SU-DHL-6 (cell line): ENCODE measurements around the gene ASGR1.
"Not testable (repeated sequence)": the region's sequence is repeated elsewhere in the genome, so short reads cannot be mapped to it uniquely, and the experiment has no call there.

Source experiments
- H2AFZ ChIP-seq: fragments of 200-600 bp; sonication (generic); 2 replicates; pipeline ENCODE4 v1.6.1; 2014; ENCODE audit warnings: low read depth, mild to moderate bottlenecking, moderate library complexity, mixed read lengths, antibody characterized with exemption, low read length; ENCODE audit not compliant: severe bottlenecking
- H3F3A ChIP-seq: fragments of 200-600 bp; shearing (Covaris generic); 2 replicates; pipeline ENCODE4 v1.6.0; 2016; ENCODE audit warnings: antibody characterized with exemption, mild to moderate bottlenecking; ENCODE audit not compliant: insufficient read depth
- H3K27ac ChIP-seq: fragments of 200-600 bp; sonication (generic); 2 replicates; pipeline ENCODE4 v1.5.1; 2016; ENCODE audit warnings: low read depth, mild to moderate bottlenecking, low read length, moderate library complexity, mixed read lengths
- H3K27me3 ChIP-seq: fragments of 200-600 bp; sonication (generic), shearing (Covaris generic); 2 replicates; pipeline ENCODE4 v1.6.0; 2014; ENCODE audit warnings: mild to moderate bottlenecking, low read length
- H3K36me3 ChIP-seq: fragments of 200-600 bp; sonication (generic); 2 replicates; pipeline ENCODE4 v1.6.1; 2014; ENCODE audit warnings: mild to moderate bottlenecking, low read length, mixed read lengths
- H3K4me2 ChIP-seq: fragments of 300-600, 200-600 bp; shearing (Covaris generic), sonication (generic); 2 replicates; pipeline ENCODE4 v1.6.0; 2014; ENCODE audit warnings: low read length, low read depth, mild to moderate bottlenecking; ENCODE audit not compliant: poor library complexity, severe bottlenecking
- H3K4me3 ChIP-seq: fragments of 200-600 bp; sonication (generic); 2 replicates; pipeline ENCODE4 v1.5.1; 2014; ENCODE audit warnings: antibody characterized with exemption, low read length, mild to moderate bottlenecking, mixed read lengths; ENCODE audit not compliant: insufficient read depth, poor library complexity, severe bottlenecking
- H3K79me2 ChIP-seq: fragments of 200-600 bp; sonication (generic); 2 replicates; pipeline ENCODE4 v1.6.1; 2014; ENCODE audit warnings: mild to moderate bottlenecking, low read length, moderate library complexity; ENCODE audit not compliant: insufficient read depth
- H3K9ac ChIP-seq: fragments of 200-600 bp; sonication (generic); 2 replicates; pipeline ENCODE4 v1.7.0; 2014; ENCODE audit warnings: mild to moderate bottlenecking, low read length
- H3K9me2 ChIP-seq: fragments of 200-600 bp; sonication (generic); replicated peaks from 2 replicates; pipeline ENCODE4 v1.6.1; 2014; ENCODE audit warnings: low read length; ENCODE audit not compliant: insufficient read depth
- H3K9me3 ChIP-seq: fragments of 200-600 bp; sonication (generic); 2 replicates; pipeline ENCODE4 v1.6.1; 2014; ENCODE audit warnings: low read length, mixed read lengths; ENCODE audit not compliant: insufficient read depth
- H4K20me1 ChIP-seq: fragments of 200-600 bp; sonication (generic); 2 replicates; pipeline ENCODE4 v1.6.1; 2014; ENCODE audit warnings: low read depth, mild to moderate bottlenecking, antibody characterized with exemption, low read length, moderate library complexity, mixed read lengths
- CTCF ChIP-seq: fragments of 200-600 bp; sonication (generic); IDR thresholded peaks from one replicate; pipeline ENCODE4 v1.5.1; 2017; ENCODE audit warnings: antibody characterized with exemption, mild to moderate bottlenecking, low read length, moderate library complexity; ENCODE audit not compliant: insufficient read depth, poor library complexity, severe bottlenecking
- EZH2phosphoT487 ChIP-seq: fragments of 200-600 bp; sonication (generic), shearing (Covaris generic); conservative IDR thresholded peaks from 2 replicates; pipeline ENCODE4 v1.6.1; 2018; ENCODE audit warnings: mild to moderate bottlenecking, antibody characterized with exemption, low read length, moderate library complexity, mixed read lengths

Gene ASGR1

GRCh38 chr17:7128160-7128559 lies 51.0 kb downstream of the ASGR1 start:
- Histone ChIP-seq H3K9me2 (no peaks in the 10 kb centered on the region), H3K36me3 (no peaks in the 10 kb centered on the region), H3F3A (0 out of 2 replicates have a peak, but pooled peaks cover 6% of the 10 kb centered on the region), H2AFZ (no peak overlapping the region), H3K27ac (no peak overlapping the region), H3K9ac (no peak overlapping the region), H3K9me3 (no peaks in the 10 kb centered on the region), H4K20me1 (no peaks in the 10 kb centered on the region), H3K4me3 (no peak overlapping the region), H3K79me2 (no peaks in the 10 kb centered on the region), H3K27me3 (no peaks in the 10 kb centered on the region), H3K4me2 (no peak overlapping the region)
- no peak for TF ChIP-seq EZH2phosphoT487

GRCh38 chr17:7127501-7127900 lies 51.7 kb downstream of the ASGR1 start:
- not testable (repeated sequence) for H3K9ac ChIP-seq, H3K4me3 ChIP-seq, H4K20me1 ChIP-seq, H3K9me3 ChIP-seq, H3K79me2 ChIP-seq, H3K27me3 ChIP-seq, H3K27ac ChIP-seq, H3K9me2 ChIP-seq, H3K36me3 ChIP-seq, H3K4me2 ChIP-seq, H2AFZ ChIP-seq, H3F3A ChIP-seq

GRCh38 chr17:7126386-7126785 lies 52.8 kb downstream of the ASGR1 start:
- H3K79me2 ChIP-seq, H3K36me3 ChIP-seq, H3K9me3 ChIP-seq, H4K20me1 ChIP-seq, H3K4me2 ChIP-seq, H3K27me3 ChIP-seq, H3K27ac ChIP-seq, H3K9me2 ChIP-seq, H3K9ac ChIP-seq, H2AFZ ChIP-seq, H3F3A ChIP-seq, H3K4me3 ChIP-seq: not testable (repeated sequence)

DNA sequence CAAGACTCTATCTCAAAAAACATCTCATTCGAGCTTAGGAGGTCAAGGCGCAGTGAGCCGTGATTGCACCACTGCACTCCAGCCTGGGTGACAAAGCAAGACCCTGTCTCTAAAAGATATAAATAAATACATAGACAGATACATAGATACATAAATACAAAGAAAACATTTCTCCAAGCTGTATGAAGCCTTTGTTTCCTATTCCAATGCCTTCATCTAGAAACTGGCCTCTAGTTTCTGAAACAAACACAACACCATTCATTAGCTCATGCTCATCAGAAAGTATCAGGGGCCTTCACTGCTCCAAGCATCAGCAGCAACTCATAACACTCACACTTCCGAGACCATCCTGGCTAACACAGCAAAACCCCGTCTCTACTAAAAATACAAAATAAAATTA lies 54.2 kb downstream of the ASGR1 start:
- Histone ChIP-seq H3K79me2 (no peaks in the 10 kb centered on the region), H4K20me1 (no peaks in the 10 kb centered on the region), H3K27ac (no peak overlapping the region), H3K9me2 (no peaks in the 10 kb centered on the region), H3K4me3 (no peak overlapping the region), H3K9me3 (no peaks in the 10 kb centered on the region), H3K9ac (no peak overlapping the region), H3K36me3 (no peaks in the 10 kb centered on the region), H3K27me3 (no peaks in the 10 kb centered on the region), H3F3A (no peaks in the 10 kb centered on the region), H2AFZ (no peak overlapping the region), H3K4me2 (no peak overlapping the region)
- no peak for TF ChIP-seq CTCF

DNA sequence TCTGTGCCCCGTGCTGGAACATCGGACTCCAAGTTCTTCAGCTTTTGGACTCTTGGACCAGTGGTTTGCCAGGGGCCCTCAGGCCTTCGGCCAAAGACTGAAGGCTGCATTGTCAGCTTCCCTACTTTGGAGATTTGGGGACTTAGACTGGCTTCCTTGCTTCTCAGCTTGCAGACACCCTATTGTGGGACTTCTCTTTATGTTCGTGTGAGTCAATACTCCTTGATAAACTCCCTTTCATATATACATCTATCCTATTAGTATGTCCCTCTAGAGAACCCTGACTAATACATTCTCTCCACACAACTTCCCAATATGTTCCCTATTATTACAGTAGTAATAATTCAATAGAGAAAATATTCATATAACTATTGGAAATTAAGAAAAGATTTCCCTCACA lies 55.3 kb downstream of the ASGR1 start:
- no peak overlapping the region for H2AFZ ChIP-seq
- no peak overlapping the region for H3K9ac ChIP-seq
- no peaks in the 10 kb centered on the region for H3K36me3 ChIP-seq
- no peak for TF ChIP-seq EZH2phosphoT487
- TF ChIP-seq CTCF = no peak
- H4K20me1 ChIP-seq = no peaks in the 10 kb centered on the region
- no peaks in the 10 kb centered on the region for H3K9me3 ChIP-seq
- no peaks in the 10 kb centered on the region for H3F3A ChIP-seq
- H3K9me2 ChIP-seq = no peaks in the 10 kb centered on the region
- no peaks in the 10 kb centered on the region for H3K27me3 ChIP-seq
- H3K4me2 ChIP-seq = no peak overlapping the region
- no peak overlapping the region for H3K4me3 ChIP-seq
- H3K27ac ChIP-seq = no peak overlapping the region
- no peaks in the 10 kb centered on the region for H3K79me2 ChIP-seq
